H9 (cell line): Measurements from ENCODE around the gene TMEM95. TPM values are rescaled to one million over a fixed set of nuclear protein-coding genes. Genes with fewer than 3 reads are reported as not detected.

Experiments used
- DNase-seq: peaks from one replicate; pipeline ENCODE4 v3.0.0-alpha.2; 2017
- H2AFZ ChIP-seq: one replicate; pipeline ENCODE4 v1.6.1; 2013; ENCODE audit warnings: mild to moderate bottlenecking, low read length, control low read depth, moderate library complexity
- H2AK5ac ChIP-seq: 2 replicates; pipeline ENCODE4 v1.6.1; 2013; ENCODE audit warnings: low read length, control low read depth, mixed read lengths; ENCODE audit not compliant: insufficient read length
- H2BK120ac ChIP-seq: one replicate; pipeline ENCODE4 v1.6.1; 2013; ENCODE audit warnings: low read depth, mild to moderate bottlenecking, low read length, control low read depth, inconsistent platforms; ENCODE audit not compliant: poor library complexity, severe bottlenecking
- H2BK12ac ChIP-seq: 2 replicates; pipeline ENCODE4 v1.6.1; 2013; ENCODE audit warnings: low read length, control low read depth, mixed read lengths, low read depth; ENCODE audit not compliant: insufficient read length
- H2BK15ac ChIP-seq: 2 replicates; pipeline ENCODE4 v1.6.1; 2013; ENCODE audit warnings: low read depth, low read length, control low read depth
- H2BK20ac ChIP-seq: one replicate; pipeline ENCODE4 v1.6.1; 2013; ENCODE audit warnings: low read depth, mild to moderate bottlenecking, low read length, control low read depth, inconsistent platforms; ENCODE audit not compliant: poor library complexity, severe bottlenecking
- H2BK5ac ChIP-seq: 2 replicates; pipeline ENCODE4 v1.6.1; 2013; ENCODE audit warnings: low read length, control low read depth, mixed read lengths; ENCODE audit not compliant: insufficient read length
- H3K14ac ChIP-seq: 2 replicates; pipeline ENCODE4 v1.6.1; 2013; ENCODE audit warnings: low read length, control low read depth; ENCODE audit not compliant: insufficient read depth
- H3K18ac ChIP-seq: 2 replicates; pipeline ENCODE4 v1.6.1; 2013; ENCODE audit warnings: low read depth, mild to moderate bottlenecking, mixed read lengths, low read length, control low read depth; ENCODE audit not compliant: insufficient read length
- H3K23ac ChIP-seq: 2 replicates; pipeline ENCODE4 v1.6.1; 2013; ENCODE audit warnings: low read length, control low read depth, mixed read lengths, low read depth; ENCODE audit not compliant: insufficient read length
- H3K23me2 ChIP-seq: 2 replicates; pipeline ENCODE4 v1.6.1; 2013; ENCODE audit warnings: low read depth, mild to moderate bottlenecking, mixed read lengths, low read length, control low read depth; ENCODE audit not compliant: insufficient read length, poor library complexity, severe bottlenecking
- H3K27ac ChIP-seq: 2 replicates; pipeline ENCODE4 v1.5.1; 2013; ENCODE audit warnings: low read length, control low read depth, mixed read lengths, low read depth; ENCODE audit not compliant: insufficient read length
- H3K27me3 ChIP-seq: 2 replicates; pipeline ENCODE4 v1.6.1; 2013; ENCODE audit warnings: low read length, control low read depth, inconsistent platforms; ENCODE audit not compliant: insufficient read depth
- H3K4ac ChIP-seq: 2 replicates; pipeline ENCODE4 v1.6.1; 2013; ENCODE audit warnings: low read depth, mild to moderate bottlenecking, control low read depth, inconsistent platforms, low read length, moderate library complexity
- H3K4me1 ChIP-seq: 2 replicates; pipeline ENCODE4 v1.6.1; 2013; ENCODE audit warnings: low read length, control low read depth, inconsistent platforms; ENCODE audit not compliant: insufficient read depth
- H3K4me2 ChIP-seq: 2 replicates; pipeline ENCODE4 v1.6.1; 2013; ENCODE audit warnings: low read length, control low read depth, mixed read lengths; ENCODE audit not compliant: insufficient read length, insufficient read depth
- H3K56ac ChIP-seq: 2 replicates; pipeline ENCODE4 v1.6.1; 2013; ENCODE audit warnings: low read depth, mild to moderate bottlenecking, mixed read lengths, low read length, control low read depth; ENCODE audit not compliant: insufficient read length
- H3K79me1 ChIP-seq: 2 replicates; pipeline ENCODE4 v1.6.1; 2013; ENCODE audit warnings: low read depth, mild to moderate bottlenecking, moderate library complexity, low read length, control low read depth, inconsistent platforms; ENCODE audit not compliant: insufficient read depth, poor library complexity, severe bottlenecking
- H3K79me2 ChIP-seq: 2 replicates; pipeline ENCODE4 v1.6.1; 2013; ENCODE audit warnings: low read length, control low read depth, inconsistent platforms; ENCODE audit not compliant: insufficient read depth
- H3K9ac ChIP-seq: 2 replicates; pipeline ENCODE4 v1.6.1; 2013; ENCODE audit warnings: low read length, control low read depth, mixed read lengths; ENCODE audit not compliant: insufficient read length; ENCODE audit errors: extremely low read depth
- H3K9me3 ChIP-seq: one replicate; pipeline ENCODE4 v1.6.1; 2013; ENCODE audit warnings: low read depth, low read length, inconsistent platforms; ENCODE audit not compliant: control insufficient read depth
- H3T11ph ChIP-seq: one replicate; pipeline ENCODE4 v1.6.1; 2013; ENCODE audit warnings: mild to moderate bottlenecking, low read length, control low read depth, inconsistent platforms
- H4K20me1 ChIP-seq: one replicate; pipeline ENCODE4 v1.6.1; 2013; ENCODE audit not compliant: control insufficient read depth, insufficient read length, insufficient read depth
- H4K5ac ChIP-seq: 2 replicates; pipeline ENCODE4 v1.6.1; 2013; ENCODE audit warnings: low read depth, mild to moderate bottlenecking, mixed read lengths, low read length, control low read depth; ENCODE audit not compliant: insufficient read length
- H4K8ac ChIP-seq: replicated peaks from 2 replicates; pipeline ENCODE4 v1.6.1; 2013; ENCODE audit warnings: low read length, control low read depth, mixed read lengths, low read depth; ENCODE audit not compliant: insufficient read length
- H4K91ac ChIP-seq: 2 replicates; pipeline ENCODE4 v1.6.1; 2013; ENCODE audit warnings: low read depth, mild to moderate bottlenecking, moderate library complexity, mixed read lengths, low read length, control low read depth; ENCODE audit not compliant: insufficient read length
- H3K27ac Mint-ChIP-seq, 3 experiments: 2 replicates in 2 of 3; 3 replicates in 1 of 3; pipeline ENCODE4 v1.8.0; 2020 to 2021; ENCODE audit warnings: mixed read lengths in 3 of 3, mild to moderate bottlenecking in 1 of 3, moderate library complexity in 1 of 3
- H3K27me3 Mint-ChIP-seq: 2 replicates; pipeline ENCODE4 v1.8.0; 2021; ENCODE audit warnings: low read depth, mild to moderate bottlenecking, moderate library complexity, mixed read lengths
- H3K36me3 Mint-ChIP-seq, 3 experiments: 2 replicates in 2 of 3; 3 replicates in 1 of 3; pipeline ENCODE4 v1.8.0; 2020 to 2021; ENCODE audit warnings: low read depth in 3 of 3, mixed read lengths in 3 of 3; ENCODE audit not compliant: insufficient read depth in 1 of 3
- H3K4me1 Mint-ChIP-seq, 2 experiments: 2 replicates each; pipeline ENCODE4 v1.8.0; 2020; ENCODE audit warnings: mixed read lengths in 2 of 2
- H3K4me3 Mint-ChIP-seq, 2 experiments: 2 replicates in 1 of 2; 3 replicates in 1 of 2; pipeline ENCODE4 v1.8.0; 2020 to 2021; ENCODE audit warnings: mild to moderate bottlenecking in 2 of 2, mixed read lengths in 2 of 2, moderate library complexity in 1 of 2
- H3K9me3 Mint-ChIP-seq, 2 experiments: 2 replicates in 1 of 2; 3 replicates in 1 of 2; pipeline ENCODE4 v1.8.0; 2020; ENCODE audit warnings: mild to moderate bottlenecking in 2 of 2, mixed read lengths in 2 of 2, moderate library complexity in 1 of 2
- whole genome bisulfite sequencing: extraction: QIAGEN DNeasy Blood & Tissue Kit; methylation state at CpG from one replicate; pipeline ENCODE4 v1.1.7; 2013; ENCODE audit warnings: missing lambda C conversion rate, low lambda C conversion rate, mixed read lengths; ENCODE audit not compliant: insufficient read length; ENCODE audit errors: extremely low coverage; 5-methylcytosine and 5-hydroxymethylcytosine counted together
- total RNA-seq: library from RNA; stranded (reverse); gene quantifications from 2 replicates; pipeline ENCODE4 v1.2.1, GENCODE V29; 2021
- TF ChIP-seq, protein P1 (sequence below): fragments of 200-600 bp; sonication (generic); conservative IDR thresholded peaks from 3 replicates; pipeline ENCODE4 v1.8.0; 2021; ENCODE audit warnings: antibody characterized with exemption, mild to moderate bottlenecking

Gene TMEM95
- total RNA-seq, 1 experiment from 2014 or later, result not detected

DNA sequence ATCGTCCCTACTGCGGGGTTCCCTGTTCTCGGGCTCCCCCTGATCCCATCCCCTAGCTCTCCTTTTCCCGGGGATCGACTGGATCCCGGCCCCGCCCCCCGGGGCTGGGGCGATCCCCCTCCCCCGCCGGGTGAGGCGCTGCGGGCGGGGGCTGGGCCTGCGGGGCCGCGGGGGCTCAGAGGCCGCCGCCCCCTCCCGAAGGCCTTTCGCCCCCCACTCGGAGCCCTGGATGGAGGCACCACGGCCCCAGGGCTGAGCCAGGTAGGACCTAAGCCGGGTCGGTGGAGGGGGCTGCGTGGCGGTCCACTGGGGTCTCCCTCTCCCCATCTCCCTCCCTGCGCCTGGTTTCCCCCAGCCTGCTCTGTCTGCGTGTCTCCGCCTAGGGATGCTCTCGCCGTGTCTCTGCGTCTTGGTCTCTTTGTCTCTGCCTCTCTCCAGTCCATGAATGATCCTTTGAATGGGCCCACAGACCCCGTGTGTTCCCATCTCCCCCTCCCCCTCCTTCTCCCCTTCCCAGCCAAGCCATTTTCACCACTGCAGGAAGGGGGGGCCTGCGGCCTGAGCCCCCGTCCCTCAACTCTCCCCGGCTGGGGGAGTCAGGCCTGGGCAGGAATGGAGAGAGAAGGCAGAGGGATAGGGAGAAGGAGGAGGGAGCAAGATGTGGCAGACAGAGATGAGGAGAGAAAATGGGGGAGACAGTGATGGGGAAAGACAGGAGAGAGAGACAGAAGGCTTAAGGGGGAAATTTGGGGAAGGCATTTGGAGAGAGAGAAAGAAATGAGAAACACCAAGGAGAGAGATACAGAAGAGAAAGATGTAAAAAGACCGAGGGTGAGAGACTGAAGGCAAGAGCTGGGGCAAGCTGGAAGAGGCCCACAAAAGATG is 50.6 kb downstream of the TMEM95 start:
- Histone ChIP-seq H2BK15ac (no peak overlapping the region), H3K9me3 (no peaks in the 10 kb centered on the region), H2BK12ac (no peak overlapping the region), H2BK5ac (no peak overlapping the region), H3K4me1 (no peaks in the 10 kb centered on the region; the same call in 1 of the 2 replicates), H2AFZ (no peak overlapping the region), H3T11ph (no peak overlapping the region), H3K27me3 (no peaks in the 10 kb centered on the region), H3K23me2 (peaks cover 5% of the 10 kb centered on the region), H3K27ac (no peak overlapping the region), H3K23ac (no peak overlapping the region), H3K4me2 (peak overlapping the region; percentile 78), H4K8ac (no peak overlapping the region), H3K79me2 (no peaks in the 10 kb centered on the region), H3K14ac (peak overlapping the region; percentile 71; the same call in 1 of the 2 replicates), H2BK120ac (no peak overlapping the region), H3K56ac (no peak overlapping the region), H3K79me1 (no peaks in the 10 kb centered on the region), H2AK5ac (no peak overlapping the region), H4K20me1 (no peaks in the 10 kb centered on the region), H3K18ac (no peak overlapping the region), H4K91ac (no peak overlapping the region), H2BK20ac (no peak overlapping the region), H3K4ac (no peak overlapping the region), H3K9ac (peak overlapping the region; percentile 40), H4K5ac (no peak overlapping the region)
- Mint-ChIP-seq H3K27me3 (no peaks in the 10 kb centered on the region), H3K36me3 (peaks cover 19 to 30% (median 22%) of the 10 kb centered on the region in 3 experiments), H3K4me3 (peak overlapping the region; percentile 84 to 96), H3K9me3 (peaks cover 0 to 2% of the 10 kb centered on the region in 2 experiments; a peak in 1 of 5 replicates), H3K4me1 (peaks cover 26 to 34% of the 10 kb centered on the region in 2 experiments), H3K27ac (peak overlapping the region in 2 of 3 experiments; percentile 73 to 95; a peak in 4 of 7 replicates)
- TF ChIP-seq, protein P1, sequence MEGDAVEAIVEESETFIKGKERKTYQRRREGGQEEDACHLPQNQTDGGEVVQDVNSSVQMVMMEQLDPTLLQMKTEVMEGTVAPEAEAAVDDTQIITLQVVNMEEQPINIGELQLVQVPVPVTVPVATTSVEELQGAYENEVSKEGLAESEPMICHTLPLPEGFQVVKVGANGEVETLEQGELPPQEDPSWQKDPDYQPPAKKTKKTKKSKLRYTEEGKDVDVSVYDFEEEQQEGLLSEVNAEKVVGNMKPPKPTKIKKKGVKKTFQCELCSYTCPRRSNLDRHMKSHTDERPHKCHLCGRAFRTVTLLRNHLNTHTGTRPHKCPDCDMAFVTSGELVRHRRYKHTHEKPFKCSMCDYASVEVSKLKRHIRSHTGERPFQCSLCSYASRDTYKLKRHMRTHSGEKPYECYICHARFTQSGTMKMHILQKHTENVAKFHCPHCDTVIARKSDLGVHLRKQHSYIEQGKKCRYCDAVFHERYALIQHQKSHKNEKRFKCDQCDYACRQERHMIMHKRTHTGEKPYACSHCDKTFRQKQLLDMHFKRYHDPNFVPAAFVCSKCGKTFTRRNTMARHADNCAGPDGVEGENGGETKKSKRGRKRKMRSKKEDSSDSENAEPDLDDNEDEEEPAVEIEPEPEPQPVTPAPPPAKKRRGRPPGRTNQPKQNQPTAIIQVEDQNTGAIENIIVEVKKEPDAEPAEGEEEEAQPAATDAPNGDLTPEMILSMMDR, result no peak
- no CpG with 5 or more reads among the region's 38 CpGs for WGBS
- DNase-seq, result no peak
